Caco-2 (cell line): Measurements from ENCODE around the gene CELA2B. TPM values are rescaled to one million over a fixed set of nuclear protein-coding genes. Genes with fewer than 3 reads are reported as not detected.
"Not testable (repeated sequence)": the region's sequence is repeated elsewhere in the genome, so short reads cannot be mapped to it uniquely, and the experiment has no call there.

Experiments
- BruUV-seq: library from RNA; stranded (reverse); fragments of 400-500 nt; replicated peaks from 2 replicates; lab custom pipeline; 2021; lab: Mats Ljungman, UMichigan
- CTCF ChIA-PET: fragments of 300-600 bp; sonication (Branson Sonifier 250); formaldehyde crosslinking; loops from one replicate; lab custom pipeline; 2022; ENCODE audit warnings: antibody characterized with exemption; lab: Charles Lee
- POLR2A ChIA-PET: fragments of 300-600 bp; sonication (Branson Sonifier 250); formaldehyde crosslinking; loops from one replicate; lab custom pipeline; 2022; ENCODE audit warnings: antibody characterized with exemption; lab: Charles Lee
- DNase-seq, 2 experiments: peaks; one replicate each; pipeline versions ENCODE4 v3.0.0 to v3.0.0-alpha.2; 2020 to 2022
- H3K27me3 ChIP-seq: replicated peaks from 2 replicates; pipeline ENCODE4 v1.6.0; 2011; ENCODE audit warnings: low read length; ENCODE audit not compliant: control insufficient read depth, insufficient read depth
- H3K36me3 ChIP-seq: 2 replicates; pipeline ENCODE4 v1.5.1; 2011; ENCODE audit warnings: low read length; ENCODE audit not compliant: control insufficient read depth, insufficient read depth
- H3K4me1 ChIP-seq: fragments of 250-450 bp; sonication (Bioruptor Pico); 2 replicates; pipeline ENCODE4 v1.5.1; 2020; ENCODE audit warnings: mild to moderate bottlenecking
- H3K4me3 ChIP-seq: 2 replicates; pipeline ENCODE4 v1.5.1; 2011; ENCODE audit warnings: low read depth, mild to moderate bottlenecking, control low read depth, low read length
- H3K9me3 ChIP-seq: fragments of 250-450 bp; sonication (Bioruptor Pico); 2 replicates; pipeline ENCODE4 v1.5.1; 2020; ENCODE audit warnings: mild to moderate bottlenecking, moderate library complexity
- H3K27ac Mint-ChIP-seq: one replicate; pipeline ENCODE4 v1.8.0; 2022; ENCODE audit warnings: mixed read lengths; ENCODE audit not compliant: unreplicated experiment
- H3K27me3 Mint-ChIP-seq: one replicate; pipeline ENCODE4 v1.8.0; 2022; ENCODE audit warnings: mixed read lengths; ENCODE audit not compliant: insufficient read depth, unreplicated experiment
- H3K36me3 Mint-ChIP-seq: one replicate; pipeline ENCODE4 v1.8.0; 2022; ENCODE audit warnings: mild to moderate bottlenecking, mixed read lengths; ENCODE audit not compliant: insufficient read depth, unreplicated experiment
- H3K4me1 Mint-ChIP-seq: one replicate; pipeline ENCODE4 v1.8.0; 2022; ENCODE audit warnings: low read depth, mixed read lengths; ENCODE audit not compliant: unreplicated experiment
- H3K4me3 Mint-ChIP-seq: one replicate; pipeline ENCODE4 v1.8.0; 2022; ENCODE audit warnings: mild to moderate bottlenecking, moderate library complexity, mixed read lengths; ENCODE audit not compliant: unreplicated experiment
- H3K9me3 Mint-ChIP-seq: one replicate; pipeline ENCODE4 v1.8.0; 2022; ENCODE audit warnings: mixed read lengths; ENCODE audit not compliant: unreplicated experiment
- CTCF ChIP-seq, 2 experiments: fragments of 200-600 bp in 1 of 2; IDR thresholded peaks; 1 replicate in 1 of 2; 2 replicates in 1 of 2; pipeline versions ENCODE4 v1.5.1 to v1.8.0; 2011 to 2022; ENCODE audit warnings: antibody characterized with exemption in 1 of 2, control low read depth in 1 of 2, inconsistent platforms in 1 of 2, low read depth in 1 of 2, low read length in 1 of 2, mild to moderate bottlenecking in 1 of 2, moderate library complexity in 1 of 2; ENCODE audit not compliant: insufficient read depth in 1 of 2, severe bottlenecking in 1 of 2, unreplicated experiment in 1 of 2
- intact Hi-C: fragments of 100-400 bp; cut with micrococcal nuclease; formaldehyde crosslinking; loops from one replicate; pipeline ENCODE4 v1.10.0; 2022; ENCODE audit not compliant: unreplicated experiment
- total RNA-seq: library from RNA; stranded (reverse); gene quantifications from 2 replicates; pipeline ENCODE4 v1.2.3, GENCODE V29; 2022

The CELA2B gene
- total RNA-seq, 1 experiment from 2014 or later, result not detected

GRCh38 chr1:15465674-15466073, 10.2 kb upstream of the CELA2B start:
- H3K27me3 ChIP-seq, result no peaks in the 10 kb centered on the region
- no TSS peak for BruUV-seq
- Mint-ChIP-seq H3K36me3 (no peaks in the 10 kb centered on the region), H3K27ac (no peak overlapping the region), H3K9me3 (no peaks in the 10 kb centered on the region), H3K4me1 (no peaks in the 10 kb centered on the region), H3K4me3 (no peak overlapping the region), H3K27me3 (no peaks in the 10 kb centered on the region)
- intact Hi-C loops, result no loop called here
- H3K4me1 ChIP-seq, result no peaks in the 10 kb centered on the region
- POLR2A ChIA-PET, result interaction anchor here (0.6 kb wide), 1 partner anchor 1758 kb away, joined by 5 read pairs; no protein-coding TSS in a partner anchor
- no peaks in the 10 kb centered on the region for H3K9me3 ChIP-seq
- no peaks in the 10 kb centered on the region for H3K36me3 ChIP-seq
- no peak for TF ChIP-seq CTCF (IDR thresholded peaks at IDR 0.05; ENCODE audit: insufficient read depth in 1 of 2, low read depth in 1 of 2, low read length in 1 of 2, severe bottlenecking in 1 of 2, unreplicated experiment in 1 of 2)
- DNase-seq, result no peak
- CTCF ChIA-PET, result no interaction called here
- no peak overlapping the region for H3K4me3 ChIP-seq

- H3K27me3 Mint-ChIP-seq, H3K36me3 Mint-ChIP-seq, intact Hi-C loops, H3K4me3 ChIP-seq, H3K36me3 ChIP-seq, H3K9me3 ChIP-seq, H3K27me3 ChIP-seq, H3K9me3 Mint-ChIP-seq, POLR2A ChIA-PET, H3K4me3 Mint-ChIP-seq, H3K27ac Mint-ChIP-seq, DNase-seq, H3K4me1 Mint-ChIP-seq, BruUV-seq, H3K4me1 ChIP-seq: not testable (repeated sequence)
- CTCF ChIA-PET, result interaction anchor here (0.7 kb wide), 1 partner anchor 24 kb away, joined by 6 read pairs; no protein-coding TSS in a partner anchor
Observed at GRCh38 chr1:15466955-15467625, 8.8 kb upstream of the CELA2B start.

GRCh38 chr1:15468145-15468544, 7.8 kb upstream of the CELA2B start:
- Mint-ChIP-seq H3K27me3 (no peaks in the 10 kb centered on the region), H3K27ac (no peak overlapping the region)
- H3K4me3 ChIP-seq, result no peak overlapping the region

More at GRCh38 chr1:15468145-15468544, 7.8 kb upstream of the CELA2B start:
- Mint-ChIP-seq H3K36me3 (no peaks in the 10 kb centered on the region), H3K9me3 (no peaks in the 10 kb centered on the region), H3K4me3 (no peak overlapping the region), H3K4me1 (no peaks in the 10 kb centered on the region)
- no TSS peak for BruUV-seq
- no peaks in the 10 kb centered on the region for H3K9me3 ChIP-seq
- ChIA-PET POLR2A (no interaction called here), CTCF (interaction anchor here (0.7 kb wide), 1 partner anchor 25 kb away, joined by 6 read pairs; no protein-coding TSS in a partner anchor)
- no peak for DNase-seq
- H3K4me1 ChIP-seq, result no peaks in the 10 kb centered on the region
- intact Hi-C loops, result no loop called here
- H3K27me3 ChIP-seq, result no peaks in the 10 kb centered on the region
- no peak for TF ChIP-seq CTCF (IDR thresholded peaks at IDR 0.05; ENCODE audit: insufficient read depth in 1 of 2, low read depth in 1 of 2, low read length in 1 of 2, severe bottlenecking in 1 of 2, unreplicated experiment in 1 of 2)
- no peaks in the 10 kb centered on the region for H3K36me3 ChIP-seq
